HepG2 (cell line): ENCODE results near the gene DCT. TPM values are rescaled to one million over a fixed set of nuclear protein-coding genes. Genes with fewer than 3 reads are reported as not detected.

Experiments used
- ATAC-seq: fragments of 200-7000 bp; cut with Tn5 transposase; 3 replicates; pipeline ENCODE4 v1.9.1; 2020; ENCODE audit warnings: mild to moderate bottlenecking, moderate library complexity
- Bru-seq: library from RNA; stranded (reverse); fragments of 400-500 nt; gene quantifications from one replicate; lab custom pipeline; 2021; lab: Mats Ljungman, UMichigan
- BruChase-seq, 2 experiments: library from RNA; stranded (reverse); fragments of 400-500 nt; gene quantifications; one replicate each; lab custom pipeline; 2021; lab: Mats Ljungman, UMichigan
- BruUV-seq: library from RNA; stranded (reverse); fragments of 400-500 nt; replicated peaks from 2 replicates; lab custom pipeline; 2021; lab: Mats Ljungman, UMichigan
- CTCF ChIA-PET: fragments of 300-600 bp; formaldehyde crosslinking; extraction: SDS; loops from one replicate; lab custom pipeline; 2021; ENCODE audit warnings: low total read pairs, inconsistent platforms, low intra/inter-chr PET ratio; lab: Yijun Ruan, JAX
- POLR2A ChIA-PET: fragments of 350-600 bp; sonication (Branson Sonifier 250); formaldehyde crosslinking; loops from one replicate; lab custom pipeline; 2020; ENCODE audit warnings: antibody characterized with exemption, inconsistent platforms; lab: Yijun Ruan, JAX
- DNase-seq: peaks from one replicate; pipeline ENCODE4 v3.0.0-alpha.2; 2015; ENCODE audit warnings: low spot score
- FAIRE-seq: peaks from 3 replicates; lab custom pipeline; 2011; peaks lifted over from hg19 to GRCh38; lab: Jason Lieb, UNC
- H2AFZ ChIP-seq: one replicate; pipeline ENCODE4 v1.6.1; 2011; ENCODE audit warnings: low read length, inconsistent platforms
- H3K27ac ChIP-seq: fragments of 300-600 bp; 3 replicates; pipeline ENCODE4 v1.8.0; 2011; ENCODE audit warnings: mixed run types, mild to moderate bottlenecking, mixed read lengths, low read length, inconsistent platforms; ENCODE audit not compliant: insufficient read depth; ENCODE audit errors: extremely low read length
- H3K27me3 ChIP-seq, 2 experiments: fragments of 200-600 bp in 1 of 2; 2 replicates in 1 of 2; 3 replicates in 1 of 2; pipeline versions ENCODE4 v1.6.0 to v1.8.0; 2011; ENCODE audit warnings: low read length in 2 of 2, mild to moderate bottlenecking in 2 of 2, moderate library complexity in 2 of 2, inconsistent platforms in 1 of 2; ENCODE audit not compliant: insufficient read depth in 2 of 2, control insufficient read depth in 1 of 2
- H3K36me3 ChIP-seq, 2 experiments: fragments of 200-600 bp in 1 of 2; replicated peaks in 1 of 2; 2 replicates in 1 of 2; 3 replicates in 1 of 2; pipeline versions ENCODE4 v1.5.1 to v1.8.0; 2011; ENCODE audit warnings: low read length in 2 of 2, inconsistent platforms in 1 of 2; ENCODE audit not compliant: insufficient read depth in 2 of 2, control insufficient read depth in 1 of 2
- H3K4me1 ChIP-seq: 2 replicates; pipeline ENCODE4 v1.5.1; 2012; ENCODE audit warnings: low read length, inconsistent platforms; ENCODE audit not compliant: insufficient read depth
- H3K4me2 ChIP-seq: 2 replicates; pipeline ENCODE4 v1.6.0; 2011; ENCODE audit warnings: low read depth, low read length, inconsistent platforms
- H3K4me3 ChIP-seq, 3 experiments: fragments of 200-600 bp in 1 of 3; sonication (generic), shearing (Covaris generic) in 1 of 3; replicated peaks in 1 of 3; 2 replicates each; pipeline ENCODE4 v1.5.1; 2011 to 2016; ENCODE audit warnings: low read length in 3 of 3, inconsistent platforms in 2 of 3, low read depth in 2 of 3, mild to moderate bottlenecking in 2 of 3, control low read depth in 1 of 3, mixed read lengths in 1 of 3; ENCODE audit not compliant: insufficient read depth in 1 of 3
- H3K79me2 ChIP-seq: one replicate; pipeline ENCODE4 v1.6.1; 2011; ENCODE audit warnings: low read length, inconsistent platforms; ENCODE audit not compliant: insufficient read depth
- H3K9ac ChIP-seq: 2 replicates; pipeline ENCODE4 v1.6.0; 2011; ENCODE audit warnings: mild to moderate bottlenecking, low read depth, low read length, inconsistent platforms; ENCODE audit not compliant: insufficient read depth
- H3K9me3 ChIP-seq: 2 replicates; pipeline ENCODE4 v1.5.1; 2012; ENCODE audit warnings: mild to moderate bottlenecking, low read length
- H4K20me1 ChIP-seq: 2 replicates; pipeline ENCODE4 v1.6.0; 2011; ENCODE audit warnings: inconsistent platforms, mild to moderate bottlenecking, low read length, moderate library complexity; ENCODE audit not compliant: insufficient read depth
- HOXA5 ChIP-seq: sonication (generic); formaldehyde crosslinking; IDR thresholded peaks from 2 replicates; pipeline ENCODE4 v1.4.0; 2020; ENCODE audit warnings: missing genetic modification reagents
- RBFOX2 ChIP-seq: fragments of 200-400 bp; formaldehyde crosslinking; IDR thresholded peaks from 2 replicates; pipeline ENCODE4 v1.6.1; 2017; ENCODE audit warnings: low read depth, mild to moderate bottlenecking, low read length
- RORA ChIP-seq: sonication (generic); formaldehyde crosslinking; IDR thresholded peaks from 2 replicates; pipeline ENCODE4 v1.5.0; 2020; ENCODE audit warnings: mild to moderate bottlenecking, missing genetic modification reagents, moderate library complexity
- SALL2 ChIP-seq: sonication (generic); formaldehyde crosslinking; IDR thresholded peaks from 2 replicates; pipeline ENCODE4 v1.8.1; 2023; ENCODE audit warnings: mild to moderate bottlenecking, missing genetic modification reagents, inconsistent platforms
- ZBTB14 ChIP-seq: sonication (generic); formaldehyde crosslinking; IDR thresholded peaks from 2 replicates; pipeline ENCODE4 v1.4.0; 2020; ENCODE audit warnings: missing genetic modification reagents
- WGBS: methylation state at CpG from one replicate; pipeline ENCODE4 v1.1.6; 2017; ENCODE audit warnings: low lambda C conversion rate; 5-methylcytosine and 5-hydroxymethylcytosine counted together
- in situ Hi-C: cut with HindIII; loops from 2 replicates; pipeline ENCODE4 v1.10.0; 2017; ENCODE audit warnings: low pct_unique_long_range_greater_than_20kb; ENCODE audit not compliant: extremely low pct_ligation_motif_present
- intact Hi-C: fragments of 100-400 bp; cut with micrococcal nuclease; formaldehyde crosslinking; loops from one replicate; pipeline ENCODE4 v1.10.0; 2022; ENCODE audit not compliant: unreplicated experiment
- long read RNA-seq, 2 experiments: library from RNA in 1 of 2; library from polyadenylated mRNA in 1 of 2; stranded (forward) in 1 of 2; unstranded in 1 of 2; transcript quantifications; one replicate each; pipeline ENCODE4 v2.0.0, GENCODE V29; 2019 to 2022
- polyA minus RNA-seq, 3 experiments: library from RNA; depleted of rRNA, polyadenylated mRNA; stranded (reverse); fragments of >200 nt; gene quantifications; 2 replicates each; pipeline ENCODE4 v1.2.3, GENCODE V29; 2011; ENCODE audit warnings: low replicate concordance in 1 of 3
- polyA plus RNA-seq, 8 experiments: library from polyadenylated mRNA; depleted of rRNA in 3 of 8; stranded (reverse) in 7 of 8; unstranded in 1 of 8; fragments of >200 nt; fragmentation: Illumina TruSeq in 4 of 8; extraction: Trizol in 4 of 8; gene quantifications; 2 replicates each; pipeline versions ENCODE4 v1.2.1 to v1.2.3, GENCODE V29; 2011 to 2016; ENCODE audit warnings: low read depth in 4 of 8, missing spikeins in 1 of 8, mixed read lengths in 1 of 8; ENCODE audit not compliant: insufficient read depth in 1 of 8
- total RNA-seq, 5 experiments: library from RNA; depleted of rRNA; stranded (reverse); fragments of >200 nt; fragmentation: Illumina TruSeq; extraction: Trizol; gene quantifications; 2 replicates each; pipeline ENCODE4 v1.2.3, GENCODE V29; 2016; ENCODE audit warnings: low read depth in 1 of 5

Gene DCT
- total RNA-seq (2016; rRNA removed; fragmentation: Illumina TruSeq; extraction: Trizol) (not detected in 2 replicates), polyA plus RNA-seq (2011; rRNA removed) (not detected in 2 replicates), polyA minus RNA-seq (2011; rRNA and poly(A)+ RNA removed; ENCODE audit: low replicate concordance) (not detected in 2 replicates), Bru-seq, nascent RNA (percentile 5 among the genes with signal in this experiment), BruChase-seq, experiment 1, labeled RNA remaining after a 6-hour chase (percentile 7 among the genes with signal in this experiment), BruChase-seq, experiment 2, labeled RNA remaining after a 2-hour chase (percentile 5 among the genes with signal in this experiment)
- not detected in 2 replicates for total RNA-seq (2016; cell fraction: cytosol; rRNA removed; fragmentation: Illumina TruSeq; extraction: Trizol; ENCODE audit: low read depth)
- total RNA-seq (2016; cell fraction: insoluble cytoplasmic fraction; rRNA removed; fragmentation: Illumina TruSeq; extraction: Trizol) = not detected in 2 replicates
- not detected in 2 replicates for total RNA-seq (2016; cell fraction: membrane; rRNA removed; fragmentation: Illumina TruSeq; extraction: Trizol)
- not detected in 2 replicates for total RNA-seq (2016; cell fraction: nucleus; rRNA removed; fragmentation: Illumina TruSeq; extraction: Trizol)
- polyA plus RNA-seq (2011; cell fraction: cytosol; rRNA removed) = 0.01 TPM in 1 of 2 replicates, not detected in the other
- 0.03 TPM in 1 of 2 replicates, not detected in the other for polyA plus RNA-seq (2011; cell fraction: nucleus; rRNA removed)
- polyA plus RNA-seq (2012) = not detected in 2 replicates
- polyA plus RNA-seq (2016; cell fraction: cytosol; fragmentation: Illumina TruSeq; extraction: Trizol; ENCODE audit: low read depth) = not detected in 2 replicates
- not detected in 2 replicates for polyA plus RNA-seq (2016; cell fraction: insoluble cytoplasmic fraction; fragmentation: Illumina TruSeq; extraction: Trizol; ENCODE audit: low read depth)
- polyA plus RNA-seq (2016; cell fraction: membrane; fragmentation: Illumina TruSeq; extraction: Trizol; ENCODE audit: low read depth) = not detected in 2 replicates
- not detected in 2 replicates for polyA plus RNA-seq (2016; cell fraction: nucleus; fragmentation: Illumina TruSeq; extraction: Trizol; ENCODE audit: insufficient read depth, low read depth)
- polyA minus RNA-seq (2011; cell fraction: cytosol; rRNA and poly(A)+ RNA removed) = not detected in 2 replicates
- 0.25 TPM in 1 of 2 replicates, not detected in the other for polyA minus RNA-seq (2011; cell fraction: nucleus; rRNA and poly(A)+ RNA removed)
- long read RNA-seq, experiment 1 = 0 reads
- long read RNA-seq, experiment 2 = 0 reads

DNA sequence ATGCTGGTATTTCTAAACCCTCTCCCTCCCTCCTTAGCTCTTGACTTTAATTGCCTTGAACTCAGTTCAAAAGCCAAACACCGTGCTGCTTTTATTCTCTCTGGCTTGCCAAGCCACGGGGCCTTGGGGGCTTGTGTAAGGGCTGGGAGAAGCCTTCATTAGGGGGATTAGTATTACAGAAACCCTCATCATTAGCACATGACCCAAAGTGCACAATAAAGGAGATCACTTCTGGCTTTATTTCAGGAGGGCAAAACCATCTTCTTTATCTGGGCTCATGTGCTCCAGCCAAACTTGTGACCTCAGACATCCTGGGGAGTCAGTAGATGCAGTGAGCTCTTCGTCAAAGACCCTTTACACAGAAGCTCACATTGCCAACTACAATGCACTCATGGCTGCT, at the start of gene DCT:
Gene DCT (minus strand): TSS at position 67 of the 400 bp plus-strand sequence. CDS start 427 bp downstream, outside the sequence.
- no peak for DNase-seq
- H3K4me1 ChIP-seq = no peaks in the 10 kb centered on the region
- H3K9me3 ChIP-seq = no peaks in the 10 kb centered on the region
- no peak within 1 kb of the TSS for H3K4me3 ChIP-seq
- no peak within 1 kb of the TSS for H3K27ac ChIP-seq
- no peak within 1 kb of the TSS for H3K9ac ChIP-seq
- intact Hi-C loops = no loop called here
- 0% methylated on average over 3 of the region's 3 CpGs for WGBS
- no peaks in the 10 kb centered on the region for H3K36me3 ChIP-seq
- H2AFZ ChIP-seq = no peak within 1 kb of the TSS
- TF ChIP-seq RBFOX2 (no peak), HOXA5 (CRISPR knock-in tag) (no peak), RORA (no peak), SALL2 (CRISPR knock-in tag) (no peak), ZBTB14 (no peak)
- TF ChIP-seq, all 625 proteins: peak for 0
- in situ Hi-C loops = no loop called here
- CTCF ChIA-PET = no interaction called here
- Histone ChIP-seq H3K79me2 (no peaks in the 10 kb centered on the region), H3K4me2 (no peak within 1 kb of the TSS), H4K20me1 (no peaks in the 10 kb centered on the region), H3K27me3 (peaks cover 0 to 11% of the 10 kb centered on the region in 2 experiments; a peak in 2 of 5 replicates)
- no peak for FAIRE-seq
- POLR2A ChIA-PET = interaction anchor here (0.6 kb wide), 1 partner anchor 1326 kb away, joined by 3 read pairs; no protein-coding TSS in a partner anchor
- no peak for ATAC-seq
- no TSS peak for BruUV-seq
